NCI-H524 (cell line): Measurements from ENCODE around the gene RAB40C.

ENCODE experiments used
- DNase-seq, 2 experiments: peaks; one replicate each; lab custom pipeline; 2025; lab: John Stamatoyannopoulos, UW

The RAB40C gene

GRCh38 chr16:667780-668518 is 78.1 kb downstream of the RAB40C start, which contains the start of gene RHOT2:
RHOT2 (plus strand) TSS chr16:668132; CDS start chr16:668200, 68 bp downstream.
- peak; percentile 85 to 92 for DNase-seq

DNA sequence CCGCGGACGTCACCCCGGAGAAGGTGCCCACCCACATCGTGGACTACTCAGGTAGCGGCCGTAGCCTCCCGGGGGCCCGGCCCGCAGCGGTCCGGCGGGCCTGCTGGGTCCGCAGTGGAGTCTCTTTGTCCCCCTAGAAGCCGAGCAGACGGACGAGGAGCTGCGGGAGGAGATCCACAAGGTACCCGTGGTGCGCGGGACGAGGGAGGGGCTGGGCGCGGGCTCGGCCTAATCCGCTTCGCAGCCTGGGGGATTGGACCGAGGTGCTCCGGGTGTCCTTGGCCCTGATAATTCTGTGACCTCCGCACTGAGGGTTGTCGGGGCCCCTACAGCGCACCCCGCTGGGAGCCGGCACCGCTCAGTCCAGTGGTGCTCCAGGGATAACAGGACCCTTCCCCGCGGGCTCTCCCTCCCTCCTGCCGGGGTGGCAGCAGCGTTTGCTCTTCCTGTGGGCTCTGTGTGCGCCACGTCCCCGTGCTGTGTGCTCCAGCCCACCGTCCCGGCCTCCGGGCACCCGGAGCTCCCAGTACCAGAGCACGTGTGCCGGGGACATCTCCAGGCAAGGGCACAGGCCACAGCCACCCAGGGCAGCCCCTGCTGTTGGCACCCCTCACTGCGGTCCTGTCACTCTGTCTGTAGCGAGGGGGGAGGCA is 78.8 kb downstream of the RAB40C start:
- no peak for DNase-seq

GRCh38 chr16:669666-670065 is 79.8 kb downstream of the RAB40C start:
- no peak for DNase-seq

DNA sequence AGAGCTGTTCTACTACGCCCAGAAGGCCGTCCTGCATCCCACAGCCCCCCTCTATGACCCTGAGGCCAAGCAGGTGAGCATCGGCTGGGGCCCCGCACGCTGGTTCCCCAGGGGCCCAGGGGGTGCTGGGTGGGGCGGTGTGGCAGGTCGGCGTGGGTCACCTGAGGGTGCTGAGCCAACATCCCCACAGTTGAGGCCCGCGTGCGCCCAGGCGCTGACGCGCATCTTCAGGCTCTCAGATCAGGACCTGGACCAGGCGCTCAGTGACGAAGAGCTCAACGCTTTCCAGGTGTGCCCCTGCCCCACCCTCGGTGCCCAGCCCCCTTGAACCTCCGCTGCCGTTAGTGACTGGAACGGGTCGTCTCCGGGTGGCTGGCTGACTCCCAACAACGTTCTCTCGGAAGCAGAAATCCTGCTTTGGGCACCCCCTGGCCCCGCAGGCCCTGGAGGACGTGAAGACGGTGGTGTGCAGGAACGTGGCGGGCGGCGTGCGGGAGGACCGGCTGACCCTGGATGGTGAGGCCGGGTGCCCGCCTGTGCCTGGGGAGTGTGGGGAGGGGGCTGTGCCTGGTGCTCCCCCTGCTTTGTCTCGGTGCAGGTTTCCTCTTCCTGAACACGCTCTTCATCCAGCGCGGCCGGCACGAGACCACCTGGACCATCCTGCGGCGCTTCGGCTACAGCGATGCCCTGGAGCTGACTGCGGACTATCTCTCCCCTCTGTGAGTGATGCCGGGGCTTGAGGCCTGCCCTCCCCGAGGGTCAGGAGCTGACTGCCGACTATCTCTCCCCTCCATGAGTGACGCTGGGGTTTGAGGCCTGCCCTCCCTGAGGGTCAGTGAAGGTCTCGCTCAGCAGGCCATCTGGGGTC is 80.9 kb downstream of the RAB40C start:
- DNase-seq = no peak

DNA sequence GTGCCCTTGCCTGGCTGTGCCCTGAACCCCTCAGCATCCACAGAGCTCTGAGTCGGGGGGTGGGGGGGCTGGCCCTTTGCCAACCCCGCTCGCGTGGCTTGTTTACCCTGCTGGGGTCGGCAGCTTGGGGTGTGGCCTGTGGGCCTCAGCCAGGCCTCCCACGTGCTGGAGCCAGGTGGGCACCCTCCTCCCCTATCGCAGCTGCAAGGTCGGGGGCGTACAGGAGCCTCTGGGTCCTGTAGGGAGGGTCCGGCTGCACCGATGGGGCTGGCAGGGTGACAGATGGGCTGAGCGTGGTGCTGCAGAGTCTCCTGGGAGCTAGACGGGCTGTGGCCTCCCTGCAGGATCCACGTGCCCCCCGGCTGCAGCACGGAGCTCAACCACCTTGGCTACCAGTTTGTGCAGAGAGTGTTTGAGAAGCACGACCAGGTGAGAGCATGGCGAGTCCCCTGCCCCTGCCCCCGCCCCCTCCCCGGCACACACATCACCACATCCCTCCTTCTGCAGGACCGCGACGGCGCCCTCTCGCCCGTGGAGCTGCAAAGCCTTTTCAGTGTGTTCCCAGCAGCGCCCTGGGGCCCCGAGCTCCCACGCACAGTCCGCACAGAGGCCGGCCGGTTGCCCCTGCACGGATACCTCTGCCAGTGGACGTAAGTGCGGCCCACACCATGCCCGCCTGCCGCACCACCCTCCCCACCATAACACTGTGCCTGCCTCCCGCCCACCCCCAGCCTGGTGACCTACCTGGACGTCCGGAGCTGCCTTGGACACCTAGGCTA is 81.7 kb downstream of the RAB40C start:
- DNase-seq = peak in 1 of 2 experiments; percentile 34

- DNase-seq = no peak
Observed at GRCh38 chr16:672371-672770, 82.5 kb downstream of the RAB40C start.

- DNase-seq = no peak
Observed at GRCh38 chr16:672851-673250, 83.0 kb downstream of the RAB40C start.

- no peak for DNase-seq
Observed at GRCh38 chr16:673399-673991, 83.6 kb downstream of the RAB40C start.

DNA sequence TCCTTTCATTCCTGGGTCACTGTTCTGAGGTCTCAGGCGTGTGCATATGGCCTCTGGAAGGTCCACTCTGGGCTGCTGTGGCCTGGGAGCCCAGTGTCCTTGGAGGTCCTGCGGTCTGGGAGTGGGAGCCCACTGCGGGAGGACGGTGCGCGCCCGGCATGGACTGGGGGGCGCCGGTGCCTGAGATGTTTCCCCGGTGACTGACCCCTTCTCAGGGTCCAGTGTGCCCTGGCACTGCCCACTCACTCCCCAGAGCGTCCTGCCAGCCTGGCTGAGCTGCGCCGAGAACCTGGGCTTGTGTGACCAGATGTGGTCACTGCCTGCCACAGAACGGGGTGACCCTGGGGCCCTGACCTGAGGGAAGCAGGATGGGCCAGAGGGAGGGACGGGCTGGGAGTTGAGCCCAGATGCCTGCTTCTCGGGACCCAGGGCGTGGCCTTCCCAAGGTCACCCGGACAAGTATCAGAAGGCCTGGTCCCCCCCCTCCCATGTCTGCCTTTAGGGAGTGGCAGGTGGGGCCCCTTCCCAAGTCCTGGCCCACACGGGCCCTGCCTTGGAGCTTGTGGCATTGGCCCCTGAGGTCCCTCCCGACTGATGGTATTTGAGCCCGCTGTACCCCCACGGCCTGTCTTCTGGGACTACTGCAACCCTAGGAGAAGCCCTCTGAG is 84.5 kb downstream of the RAB40C start:
- no peak for DNase-seq

GRCh38 chr16:674968-675883 is 85.4 kb downstream of the RAB40C start, which contains the start of gene RHBDL1:
RHBDL1 (plus strand) TSS chr16:675671; CDS start chr16:675791, 120 bp downstream.
- DNase-seq = peak in 1 of 2 experiments; percentile 50

DNA sequence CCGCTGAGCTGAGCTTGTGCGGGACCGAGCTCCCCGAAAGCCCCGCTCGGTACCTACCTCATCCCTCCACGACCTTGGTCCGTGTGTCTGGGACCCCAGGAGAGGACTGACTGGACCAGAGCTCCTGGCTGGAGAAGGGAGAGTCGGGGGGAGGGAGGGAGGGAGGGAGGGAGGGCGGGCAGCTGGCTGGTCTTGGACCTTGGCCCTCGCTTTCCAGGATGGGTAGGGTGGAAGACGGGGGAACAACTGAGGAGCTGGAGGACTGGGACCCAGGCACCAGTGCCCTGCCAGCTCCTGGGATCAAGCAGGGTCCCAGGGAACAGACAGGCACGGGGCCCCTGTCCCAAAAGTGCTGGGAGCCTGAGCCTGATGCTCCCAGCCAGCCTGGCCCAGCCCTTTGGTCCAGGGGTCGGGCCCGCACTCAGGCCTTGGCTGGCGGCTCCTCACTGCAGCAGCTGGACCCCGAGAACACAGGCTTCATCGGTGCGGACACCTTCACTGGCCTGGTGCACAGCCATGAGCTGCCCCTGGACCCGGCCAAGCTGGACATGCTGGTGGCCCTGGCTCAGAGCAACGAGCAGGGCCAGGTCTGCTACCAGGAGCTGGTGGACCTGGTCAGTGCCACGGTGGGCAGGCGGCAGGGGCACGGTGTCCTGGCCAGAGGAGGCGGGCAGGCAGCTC is 86.2 kb downstream of the RAB40C start:
- DNase-seq = no peak

DNA sequence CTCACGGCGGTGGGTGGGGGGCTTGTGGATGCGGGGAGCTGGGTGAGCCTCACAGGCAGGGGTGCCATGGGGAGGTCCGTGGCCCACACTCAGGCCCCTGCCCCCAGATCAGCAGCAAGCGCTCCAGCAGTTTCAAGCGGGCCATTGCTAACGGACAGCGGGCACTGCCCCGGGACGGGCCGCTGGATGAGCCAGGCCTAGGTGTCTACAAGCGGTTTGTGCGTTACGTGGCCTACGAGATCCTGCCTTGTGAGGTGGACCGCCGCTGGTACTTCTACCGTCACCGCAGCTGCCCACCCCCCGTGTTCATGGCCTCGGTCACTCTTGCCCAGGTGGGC is 86.7 kb downstream of the RAB40C start:
- no peak for DNase-seq

DNA sequence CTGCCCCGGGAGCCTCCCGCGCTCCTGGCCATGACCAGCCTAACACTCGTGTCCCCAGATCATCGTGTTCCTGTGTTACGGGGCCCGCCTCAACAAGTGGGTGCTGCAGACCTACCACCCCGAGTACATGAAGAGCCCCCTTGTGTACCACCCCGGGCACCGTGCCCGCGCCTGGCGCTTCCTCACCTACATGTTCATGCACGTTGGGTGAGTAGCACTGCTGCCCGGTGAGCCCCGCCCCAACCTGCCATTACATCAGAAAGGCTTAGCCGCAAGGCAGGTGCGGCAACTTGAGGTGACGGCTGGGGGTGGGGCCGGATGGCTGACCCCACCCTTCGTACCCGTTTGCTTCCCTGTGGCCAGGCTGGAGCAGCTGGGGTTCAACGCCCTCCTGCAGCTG is 87.0 kb downstream of the RAB40C start:
- DNase-seq = no peak

DNA sequence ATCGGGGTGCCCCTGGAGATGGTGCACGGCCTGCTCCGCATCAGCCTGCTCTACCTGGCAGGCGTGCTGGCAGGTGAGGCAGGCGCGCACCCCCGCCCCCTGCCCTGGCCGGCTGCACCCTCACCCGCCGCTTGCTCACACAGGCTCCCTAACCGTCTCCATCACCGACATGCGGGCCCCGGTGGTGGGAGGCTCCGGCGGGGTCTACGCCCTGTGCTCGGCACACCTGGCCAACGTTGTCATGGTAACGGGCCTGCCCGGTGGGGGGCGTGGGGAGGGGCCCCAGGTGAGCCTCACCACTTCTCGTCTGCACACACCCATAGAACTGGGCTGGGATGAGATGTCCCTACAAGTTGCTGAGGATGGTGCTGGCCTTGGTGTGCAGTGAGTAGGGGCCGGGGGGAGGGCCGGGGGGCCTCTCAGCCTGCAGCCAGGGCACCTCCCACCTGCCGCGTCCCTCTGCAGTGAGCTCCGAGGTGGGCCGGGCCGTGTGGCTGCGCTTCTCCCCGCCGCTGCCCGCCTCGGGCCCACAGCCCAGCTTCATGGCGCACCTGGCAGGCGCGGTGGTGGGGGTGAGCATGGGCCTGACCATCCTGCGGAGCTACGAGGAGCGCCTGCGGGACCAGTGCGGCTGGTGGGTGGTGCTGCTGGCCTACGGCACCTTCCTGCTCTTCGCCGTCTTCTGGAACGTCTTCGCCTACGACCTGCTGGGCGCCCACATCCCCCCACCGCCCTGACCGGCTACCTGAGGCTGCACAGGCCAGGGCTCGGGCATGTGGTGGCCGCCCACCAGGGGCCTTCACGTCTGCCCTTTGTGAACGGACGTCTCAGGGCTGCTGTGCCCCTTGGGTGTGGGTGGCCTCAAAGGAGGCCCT is 87.7 kb downstream of the RAB40C start:
- no peak for DNase-seq

GRCh38 chr16:678209-678857 is 88.5 kb downstream of the RAB40C start:
- DNase-seq = no peak
